GM18861 (cell line): ENCODE results near the gene IPMK.
A peak's percentile ranks its signal among the peaks of the same experiment; 100 is the strongest.
"Not testable (repeated sequence)": the region's sequence is repeated elsewhere in the genome, so short reads cannot be mapped to it uniquely, and the experiment has no call there.

Experiments
- ATAC-seq: cut with Tn5 transposase; IDR thresholded peaks from one replicate; pipeline ENCODE4 v1.9.1; 2021; ENCODE audit not compliant: unreplicated experiment

The IPMK gene

DNA sequence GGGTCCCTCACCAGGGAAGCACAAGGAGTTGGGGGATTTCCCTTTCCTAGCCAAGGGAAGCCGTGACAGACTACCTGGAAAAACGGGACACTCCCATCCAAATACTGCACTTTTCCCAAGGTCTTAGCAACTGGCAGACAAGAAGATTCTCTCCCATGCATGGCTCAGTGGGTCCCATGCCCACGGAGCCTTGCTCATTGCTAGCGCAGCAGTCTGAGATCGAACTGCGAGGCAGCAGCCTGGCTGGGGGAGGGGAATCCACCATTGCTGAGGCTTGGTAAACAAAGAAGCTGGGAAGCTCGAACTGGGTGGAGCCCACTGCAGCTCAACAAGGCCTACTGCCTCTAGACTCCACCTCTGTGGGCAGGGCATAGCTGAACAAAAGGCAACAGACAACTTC, 37.8 kb downstream of the IPMK start:
- ATAC-seq, result not testable (repeated sequence)

DNA sequence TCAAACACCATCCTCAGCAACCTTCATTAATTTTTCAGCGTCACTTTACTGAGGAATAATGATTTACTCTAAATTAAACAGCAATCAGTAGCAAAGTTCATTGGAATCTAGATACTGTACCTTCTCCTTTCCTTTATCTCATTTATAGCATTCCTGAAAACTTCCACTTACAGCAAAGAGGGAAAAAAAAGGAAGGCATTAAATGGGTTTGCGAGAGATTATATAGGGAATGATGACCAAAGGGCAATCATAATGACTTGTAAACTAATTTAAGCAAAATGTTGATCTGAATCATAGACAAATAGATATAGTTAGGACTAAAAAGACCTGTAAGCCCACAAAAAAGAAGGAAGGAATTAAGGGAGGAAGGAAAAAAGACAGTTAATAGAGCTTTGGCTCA, 42.0 kb downstream of the IPMK start:
- no peak for ATAC-seq

- ATAC-seq, result no peak
Observed at GRCh38 chr10:58220769-58221451, 46.8 kb downstream of the IPMK start.

DNA sequence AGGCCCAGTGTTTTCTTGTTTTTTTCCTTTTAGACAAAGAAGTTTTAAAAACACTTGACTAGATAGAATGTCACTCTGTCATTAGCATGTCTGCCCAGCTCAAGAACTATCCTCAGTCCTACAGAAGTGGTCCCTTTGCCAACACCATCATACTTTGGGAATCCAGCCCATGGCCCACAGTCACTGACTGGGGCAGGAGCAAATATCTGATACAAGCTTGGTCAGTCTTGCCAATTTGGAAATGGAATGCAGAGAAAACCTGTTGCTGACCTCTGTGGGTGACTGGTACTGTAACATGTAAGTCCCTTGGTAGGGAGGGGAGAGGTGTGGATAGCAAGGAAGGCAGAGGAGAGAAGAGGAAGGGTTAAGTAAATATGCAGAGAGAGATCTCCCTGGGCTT, 47.8 kb downstream of the IPMK start:
- ATAC-seq, result no peak

- ATAC-seq, result no peak
Observed at GRCh38 chr10:58217612-58218011, 50.1 kb downstream of the IPMK start.

- no peak for ATAC-seq
Observed at GRCh38 chr10:58212622-58213021, 55.1 kb downstream of the IPMK start.

DNA sequence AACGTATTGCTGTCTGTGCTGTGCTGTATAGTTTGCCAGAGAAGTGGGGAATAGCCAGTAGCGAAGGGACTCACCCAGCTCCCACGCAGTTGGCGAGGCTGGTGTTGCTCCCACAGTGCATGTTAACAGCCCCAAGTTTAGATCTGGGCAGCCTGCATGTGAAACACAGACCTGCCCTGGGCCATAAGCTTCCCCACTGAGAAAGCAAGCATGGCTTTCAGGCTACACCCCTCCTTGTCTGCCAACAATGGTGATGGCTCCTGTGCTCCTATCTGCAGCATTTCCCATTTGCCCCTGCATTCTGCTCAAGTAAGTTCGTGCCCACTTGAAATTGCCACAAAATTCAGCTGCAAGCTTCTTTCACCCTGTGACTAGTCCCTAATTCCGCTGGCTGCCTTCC, 57.5 kb downstream of the IPMK start:
- no peak for ATAC-seq

DNA sequence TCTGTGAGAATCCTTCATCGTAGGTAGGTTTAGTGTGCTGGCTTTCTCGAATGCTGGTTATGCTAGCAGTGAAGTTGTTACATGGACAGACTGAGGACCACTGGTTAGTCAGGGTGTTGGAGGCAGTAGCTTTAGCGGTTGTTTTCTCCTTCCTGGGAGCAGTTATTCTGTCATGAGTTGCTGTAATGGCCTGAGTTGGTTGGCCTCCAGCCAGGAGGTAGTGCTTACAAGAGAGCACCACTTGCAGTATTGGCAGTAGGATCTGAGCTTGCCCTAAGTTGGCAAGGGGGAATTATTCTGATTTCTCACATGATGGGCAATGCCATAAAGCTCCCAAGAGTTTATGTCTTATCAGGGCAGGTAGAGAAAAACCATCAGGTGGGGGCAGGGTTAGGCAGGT, 58.0 kb downstream of the IPMK start:
- ATAC-seq, result no peak

GRCh38 chr10:58206251-58206650, 61.4 kb downstream of the IPMK start:
- no peak for ATAC-seq

DNA sequence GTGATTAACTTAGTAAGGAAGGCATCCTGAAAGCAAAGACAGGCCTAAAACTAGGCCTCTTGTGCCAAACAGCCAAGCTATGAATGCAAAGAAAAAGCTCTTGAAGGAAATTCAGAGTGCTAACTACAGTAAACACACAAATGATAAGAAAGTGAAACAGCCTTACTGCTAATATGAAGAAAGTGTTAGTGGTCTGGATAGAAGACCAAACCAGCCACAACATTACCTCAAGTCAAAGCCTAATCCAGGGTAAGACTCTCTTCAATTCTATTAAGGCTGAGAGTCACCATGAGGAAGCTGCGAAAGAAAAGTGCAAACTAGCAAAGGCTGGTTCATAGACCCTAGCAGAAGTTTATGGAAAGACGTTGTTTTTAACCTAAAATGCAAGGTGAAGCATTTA, 66.0 kb downstream of the IPMK start:
- ATAC-seq, result peak; percentile 60

DNA sequence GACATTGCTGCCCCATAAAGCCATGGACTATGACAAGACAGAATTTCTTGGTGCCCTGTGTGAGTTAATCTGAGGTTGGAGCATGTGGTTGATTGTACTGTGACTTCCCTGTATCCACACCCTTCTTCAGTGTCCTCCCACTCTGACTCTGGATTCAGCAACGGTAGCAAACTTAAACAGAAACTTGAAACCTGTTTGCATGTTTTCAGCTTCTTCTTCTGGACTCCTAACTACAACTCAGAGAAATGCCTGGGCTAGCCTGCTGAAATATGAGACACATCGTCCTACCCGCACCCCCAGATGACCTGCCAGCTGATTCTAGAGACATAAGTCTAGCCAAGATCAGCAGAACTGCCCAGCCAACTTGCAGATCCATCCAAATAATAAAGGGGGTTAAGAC, 78.4 kb downstream of the IPMK start:
- ATAC-seq, result no peak

DNA sequence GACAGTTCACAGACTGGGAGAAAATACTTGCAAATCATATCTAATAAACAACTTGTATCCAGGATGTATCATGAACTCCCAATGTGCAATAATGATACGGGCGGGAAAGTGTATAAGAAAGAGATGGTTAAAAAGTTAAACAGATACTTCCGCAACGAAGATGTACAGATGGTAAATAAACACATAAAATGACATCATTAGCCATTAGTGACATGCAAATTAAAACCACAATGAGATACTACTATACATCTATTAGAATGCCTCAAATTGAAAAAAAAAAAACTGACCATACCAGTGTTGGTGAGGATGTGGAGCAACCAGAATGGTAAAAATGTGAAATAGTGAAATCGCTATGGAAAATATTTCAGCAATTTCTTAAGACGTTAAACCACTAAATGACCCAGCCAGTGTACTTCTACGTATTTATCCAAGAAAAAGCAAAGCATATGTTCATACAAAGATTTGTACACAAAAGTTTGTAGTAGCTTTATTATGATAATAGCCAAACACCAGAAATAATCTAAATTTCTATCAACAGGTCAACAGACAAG, 83.5 kb downstream of the IPMK start:
- ATAC-seq, result no peak

GRCh38 chr10:58180666-58181065, 87.0 kb downstream of the IPMK start:
- no peak for ATAC-seq

- no peak for ATAC-seq
Observed at GRCh38 chr10:58179238-58179637, 88.5 kb downstream of the IPMK start.

DNA sequence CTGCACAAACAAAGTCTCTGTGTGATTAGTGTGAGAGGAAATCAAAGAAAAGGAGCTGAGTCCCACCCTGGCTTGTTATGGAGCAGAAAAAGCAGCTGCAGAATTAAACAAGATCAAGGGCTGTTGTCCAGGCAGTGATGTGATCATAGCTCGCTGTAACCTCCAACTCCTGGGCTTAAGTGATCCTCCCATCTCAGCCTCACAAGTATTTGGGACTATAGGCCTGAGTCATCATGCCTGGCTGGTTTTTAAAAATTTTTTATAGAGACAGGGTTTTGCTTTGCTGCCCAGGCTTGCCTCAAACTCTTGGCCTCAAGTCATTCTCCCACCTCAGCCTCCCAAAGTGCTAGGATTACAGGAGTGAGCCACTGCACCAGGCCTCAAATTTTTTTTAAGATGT, 88.9 kb downstream of the IPMK start:
- ATAC-seq, result no peak

- peak; percentile 66 for ATAC-seq
Observed at GRCh38 chr10:58177362-58177947, 90.2 kb downstream of the IPMK start.

GRCh38 chr10:58175990-58176900, 91.4 kb downstream of the IPMK start:
- no peak for ATAC-seq

DNA sequence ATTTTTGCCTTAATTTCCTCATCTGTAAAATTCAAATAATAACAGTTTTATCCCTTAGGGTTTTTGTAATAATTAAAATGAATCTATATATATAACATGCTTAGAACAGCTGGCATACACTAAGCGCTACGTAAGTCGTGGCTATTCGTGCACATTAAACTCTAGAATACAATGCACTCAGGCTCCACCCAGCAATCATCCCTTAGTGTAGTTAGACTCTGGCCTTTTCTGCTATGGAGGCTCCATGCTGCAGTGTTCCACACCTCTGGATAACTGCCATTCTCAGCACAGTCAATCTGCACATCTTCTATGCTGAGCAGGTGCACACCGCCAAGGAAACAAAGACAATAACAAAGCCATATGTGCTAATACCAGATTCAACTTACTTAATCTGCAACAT, 92.9 kb downstream of the IPMK start:
- no peak for ATAC-seq

- no peak for ATAC-seq
Observed at GRCh38 chr10:58173391-58173790, 94.3 kb downstream of the IPMK start.

DNA sequence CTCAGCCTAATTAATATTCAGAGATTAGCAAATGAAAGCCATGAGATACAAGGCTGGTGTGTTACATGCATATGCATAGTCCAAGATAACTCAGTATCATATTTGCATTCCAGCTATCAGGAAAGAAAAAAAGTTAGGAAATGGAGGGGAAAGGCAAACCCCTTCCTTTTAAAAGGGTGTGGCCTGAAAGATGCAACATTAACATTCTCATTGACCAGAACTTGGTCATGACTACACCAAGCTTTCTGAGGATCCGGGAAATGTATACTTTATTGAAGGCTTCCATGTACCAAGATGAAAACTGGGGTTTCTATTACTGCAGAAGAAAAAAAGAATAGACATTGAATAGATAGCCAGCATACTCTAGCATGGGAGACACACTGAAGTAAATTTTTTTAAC, 96.5 kb downstream of the IPMK start:
- ATAC-seq, result no peak

DNA sequence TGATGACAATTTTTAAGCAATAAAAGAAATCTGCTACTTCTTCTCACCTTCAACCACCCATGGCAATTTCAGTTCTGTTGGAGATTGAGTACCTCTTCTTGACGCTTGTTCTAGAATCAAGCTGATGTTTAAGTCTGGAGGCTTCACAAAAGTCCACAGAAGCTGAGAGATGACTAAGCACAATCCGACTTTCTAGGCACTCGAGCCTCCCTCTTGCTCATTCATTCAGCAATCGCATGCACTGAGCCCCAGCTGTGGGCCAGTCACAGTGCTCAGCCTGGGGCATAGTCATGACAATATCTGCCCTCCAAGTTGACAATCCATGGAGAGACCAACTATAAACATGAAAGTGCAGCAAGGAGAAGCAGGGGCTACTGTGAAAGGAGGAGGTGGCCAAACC, 103.2 kb downstream of the IPMK start:
- no peak for ATAC-seq

DNA sequence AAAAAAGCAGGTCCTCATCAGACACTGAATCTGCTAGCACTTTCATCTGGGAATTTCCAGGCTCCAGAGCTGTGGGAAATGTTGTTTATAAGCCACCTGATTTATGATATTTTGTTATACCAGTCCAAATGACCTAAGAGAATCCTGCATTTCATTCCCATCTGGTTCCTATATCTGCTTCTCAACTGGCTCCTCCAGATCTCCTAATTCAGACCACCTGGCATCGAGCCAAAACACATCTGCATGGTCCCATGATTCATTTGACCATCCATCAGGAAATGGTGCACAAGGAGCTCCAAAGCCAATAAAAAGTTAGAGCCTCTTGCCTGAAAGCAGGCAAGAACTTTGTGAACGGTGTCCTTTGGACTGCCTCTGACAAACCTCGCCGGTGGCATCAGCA, 108.9 kb downstream of the IPMK start:
- no peak for ATAC-seq
